Psoas muscle (tissue), 8 donors: ENCODE measurements around the gene TMEM94. TPM values are rescaled to one million over a fixed set of nuclear protein-coding genes. Genes with fewer than 3 reads are reported as not detected.

Experiments
- ATAC-seq, 4 donors: fragments of 200-7000 bp; cut with Tn5 transposase; one replicate each; pipeline ENCODE4 v1.9.1; 2020; ENCODE audit warnings: moderate library complexity in 3 of 4, mild to moderate bottlenecking in 2 of 4
- DNase-seq, 2 donors: peaks; one replicate each; pipeline ENCODE4 v3.0.0-alpha.2; 2020
- H3K27ac ChIP-seq: fragments of 200-600 bp; one replicate; pipeline ENCODE4 v1.8.0; 2022
- H3K27me3 ChIP-seq, 3 donors: fragments of 200-600 bp in 1 of 3; one replicate each; pipeline versions ENCODE4 v1.6.1 to v1.8.0; 2013 to 2022; ENCODE audit warnings: low read length in 2 of 3, mild to moderate bottlenecking in 2 of 3, moderate library complexity in 1 of 3; ENCODE audit not compliant: insufficient read depth in 3 of 3
- H3K36me3 ChIP-seq, 2 donors: fragments of 200-600 bp in 1 of 2; one replicate each; pipeline versions ENCODE4 v1.6.1 to v1.8.0; 2013 to 2022; ENCODE audit warnings: low read depth in 1 of 2, mild to moderate bottlenecking in 1 of 2, moderate library complexity in 1 of 2; ENCODE audit not compliant: insufficient read depth in 1 of 2
- H3K4me1 ChIP-seq: fragments of 200-600 bp; one replicate; pipeline ENCODE4 v1.8.0; 2022
- H3K4me3 ChIP-seq: fragments of 200-600 bp; one replicate; pipeline ENCODE4 v1.8.0; 2022; ENCODE audit warnings: mild to moderate bottlenecking
- H3K9me3 ChIP-seq: fragments of 200-600 bp; one replicate; pipeline ENCODE4 v1.8.0; 2022
- WGBS, 3 donors: extraction: QIAGEN DNeasy Blood & Tissue Kit; methylation state at CpG; one replicate each; pipeline versions ENCODE4 v1.1.6 to v1.1.7; 2013; 5-methylcytosine and 5-hydroxymethylcytosine counted together
- intact Hi-C, 2 donors: fragments of 100-400 bp; cut with DNase I; formaldehyde crosslinking; loops; one replicate each; pipeline versions ENCODE4 v1.11.0 to v1.14.2; 2022
- polyA plus RNA-seq, 3 donors: library from polyadenylated mRNA; stranded (reverse); fragments of 200-250 nt; gene quantifications; one replicate each; pipeline ENCODE4 v1.2.3, GENCODE V29; 2013
- total RNA-seq, 4 donors: library from RNA; stranded (reverse); fragmentation: NEBNext Ultra II Directional in 2 of 4; extraction: Animal tissue kit (Norgen Biotek cat#: 25700) in 2 of 4; gene quantifications; one replicate each; pipeline versions ENCODE4 v1.2.1 to v1.2.4, GENCODE V29; 2021 to 2023
- TF ChIP-seq, protein P1 (sequence below): fragments of 200-600 bp; IDR thresholded peaks from one replicate; pipeline ENCODE4 v1.8.0; 2022; ENCODE audit warnings: antibody characterized with exemption
- donor health status: healthy with polysubstance abuse.
- donor health status: DM: no; HTN: no; CAD: no; lungs with moderate emphysema.
- donor health status: Bipolar disorder and iron deficiency.
- donor health status: healthy.
- donor health status: DM: yes; HTN: yes; CAD: no.
- donor health status: DM: no; HTN: no; CAD: no.
- donor health status: DM: no; HTN: no; CAD: no.
- donor health status: DM: yes; HTN: yes; CAD: no.

TMEM94 gene
- total and polyA plus RNA-seq, 7 donors: 18.7 to 64.3 (median 47.5) TPM

DNA sequence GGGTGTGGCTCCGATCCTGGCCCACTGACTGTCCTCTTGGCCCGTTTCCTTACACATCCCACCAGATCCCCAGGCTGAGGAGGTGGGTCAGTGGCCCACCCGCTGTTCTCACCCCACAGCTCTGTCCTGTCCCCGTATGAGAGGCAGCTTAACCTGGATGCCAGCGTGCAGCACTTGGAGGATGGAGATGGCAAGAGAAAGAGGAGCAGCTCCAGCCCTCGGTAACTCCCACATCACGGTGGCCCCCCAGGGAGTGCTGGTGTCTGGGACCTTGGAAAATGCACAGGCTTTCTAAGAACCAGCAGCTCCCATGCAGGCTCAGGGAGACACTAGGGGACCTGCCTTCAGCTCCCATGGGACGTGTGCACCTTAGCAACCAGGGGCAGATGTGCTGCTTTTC lies 64.9 kb downstream of the TMEM94 start:
- WGBS, 3 donors: 85 to 89% (median 86%) methylated on average over 8 of the region's 8 CpGs

DNA sequence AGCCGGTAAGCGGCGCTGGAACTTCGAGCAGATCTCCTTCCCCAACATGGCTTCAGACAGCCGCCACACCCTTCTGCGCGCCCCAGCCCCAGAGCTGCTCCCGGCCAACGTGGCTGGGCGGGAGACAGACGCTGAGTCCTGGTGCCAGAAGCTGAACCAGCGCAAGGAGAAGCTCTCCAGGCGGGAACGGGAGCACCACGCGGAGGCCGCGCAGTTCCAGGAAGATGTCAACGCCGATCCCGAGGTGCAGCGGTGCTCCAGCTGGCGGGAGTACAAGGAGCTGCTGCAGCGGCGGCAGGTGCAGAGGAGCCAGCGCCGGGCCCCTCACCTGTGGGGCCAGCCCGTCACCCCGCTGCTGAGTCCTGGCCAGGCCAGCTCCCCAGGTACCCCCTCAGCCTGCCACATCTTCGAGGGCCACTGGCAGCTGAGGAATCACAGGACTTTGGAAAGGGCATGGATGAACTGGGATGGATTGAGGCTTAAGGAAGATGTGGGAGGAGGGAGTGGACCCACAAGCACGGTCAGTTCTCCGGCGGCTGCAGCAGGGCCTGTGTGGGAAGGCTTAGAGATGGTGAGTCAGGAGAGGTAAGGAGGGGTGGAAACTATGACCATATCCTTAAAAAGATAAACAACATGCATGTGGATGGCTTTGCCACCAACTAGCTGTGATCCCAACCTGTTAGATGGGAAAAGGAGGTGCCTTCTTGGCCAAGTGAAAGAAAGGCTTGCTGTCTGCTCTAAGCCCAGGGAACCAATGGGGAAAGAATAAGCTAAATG lies 65.7 kb downstream of the TMEM94 start:
- ATAC-seq (no peak), DNase-seq (no peak)
- WGBS, 3 donors: 89 to 93% (median 91%) methylated on average over 33 of the region's 33 CpGs
- Histone ChIP-seq H3K36me3 (peaks cover 2 to 50% of the 10 kb centered on the region in 2 donors), H3K27ac (no peak overlapping the region), H3K4me3 (no peak overlapping the region), H3K27me3 (peaks cover 0 to 12% (median 0%) of the 10 kb centered on the region in 3 donors), H3K4me1 (peaks cover 19% of the 10 kb centered on the region), H3K9me3 (no peaks in the 10 kb centered on the region)
- intact Hi-C loops: no loop called here
- TF ChIP-seq, protein P1, sequence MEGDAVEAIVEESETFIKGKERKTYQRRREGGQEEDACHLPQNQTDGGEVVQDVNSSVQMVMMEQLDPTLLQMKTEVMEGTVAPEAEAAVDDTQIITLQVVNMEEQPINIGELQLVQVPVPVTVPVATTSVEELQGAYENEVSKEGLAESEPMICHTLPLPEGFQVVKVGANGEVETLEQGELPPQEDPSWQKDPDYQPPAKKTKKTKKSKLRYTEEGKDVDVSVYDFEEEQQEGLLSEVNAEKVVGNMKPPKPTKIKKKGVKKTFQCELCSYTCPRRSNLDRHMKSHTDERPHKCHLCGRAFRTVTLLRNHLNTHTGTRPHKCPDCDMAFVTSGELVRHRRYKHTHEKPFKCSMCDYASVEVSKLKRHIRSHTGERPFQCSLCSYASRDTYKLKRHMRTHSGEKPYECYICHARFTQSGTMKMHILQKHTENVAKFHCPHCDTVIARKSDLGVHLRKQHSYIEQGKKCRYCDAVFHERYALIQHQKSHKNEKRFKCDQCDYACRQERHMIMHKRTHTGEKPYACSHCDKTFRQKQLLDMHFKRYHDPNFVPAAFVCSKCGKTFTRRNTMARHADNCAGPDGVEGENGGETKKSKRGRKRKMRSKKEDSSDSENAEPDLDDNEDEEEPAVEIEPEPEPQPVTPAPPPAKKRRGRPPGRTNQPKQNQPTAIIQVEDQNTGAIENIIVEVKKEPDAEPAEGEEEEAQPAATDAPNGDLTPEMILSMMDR: no peak

More for the DNA sequence above, 64.9 kb downstream of the TMEM94 start:
- DNase-seq (no peak), ATAC-seq (no peak)
- intact Hi-C loops: no loop called here
- H3K9me3 ChIP-seq: no peaks in the 10 kb centered on the region
- H3K4me1 ChIP-seq: peaks cover 15% of the 10 kb centered on the region
- TF ChIP-seq, protein P1: no peak
- H3K27ac ChIP-seq: no peak overlapping the region
- H3K36me3 ChIP-seq: peaks cover 2 to 50% of the 10 kb centered on the region in 2 donors
- H3K4me3 ChIP-seq: no peak overlapping the region
- peaks cover 0 to 5% (median 0%) of the 10 kb centered on the region in 3 donors for H3K27me3 ChIP-seq

DNA sequence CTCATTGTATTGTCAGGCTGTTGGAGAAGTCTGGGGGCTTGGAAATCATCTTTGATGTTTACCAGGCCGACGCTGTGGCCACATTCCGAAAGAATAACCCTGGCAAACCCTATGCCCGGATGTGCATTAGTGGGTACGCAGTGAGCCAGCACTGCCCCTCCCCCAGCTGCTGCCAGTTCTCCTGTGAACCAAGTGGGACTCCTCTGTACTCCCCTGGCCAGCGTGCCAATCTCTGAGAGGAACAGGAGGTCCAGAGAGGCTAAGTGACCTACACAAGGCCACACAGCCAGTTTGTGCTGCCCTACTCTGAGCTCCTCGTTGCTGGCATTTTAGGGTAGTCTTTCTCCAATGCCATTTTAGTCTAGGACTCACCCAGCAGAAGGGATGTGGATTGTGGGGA lies 67.2 kb downstream of the TMEM94 start:
- WGBS, 3 donors: 89 to 94% (median 92%) methylated on average over 7 of the region's 7 CpGs
- intact Hi-C loops: no loop called here
- Histone ChIP-seq H3K36me3 (peaks cover 2 to 42% of the 10 kb centered on the region in 2 donors), H3K27ac (no peak overlapping the region), H3K4me1 (peaks cover 10% of the 10 kb centered on the region), H3K4me3 (no peak overlapping the region), H3K9me3 (no peaks in the 10 kb centered on the region), H3K27me3 (peaks cover 0 to 12% (median 0%) of the 10 kb centered on the region in 3 donors)
- TF ChIP-seq, protein P1: no peak
- ATAC-seq (no peak), DNase-seq (no peak)

DNA sequence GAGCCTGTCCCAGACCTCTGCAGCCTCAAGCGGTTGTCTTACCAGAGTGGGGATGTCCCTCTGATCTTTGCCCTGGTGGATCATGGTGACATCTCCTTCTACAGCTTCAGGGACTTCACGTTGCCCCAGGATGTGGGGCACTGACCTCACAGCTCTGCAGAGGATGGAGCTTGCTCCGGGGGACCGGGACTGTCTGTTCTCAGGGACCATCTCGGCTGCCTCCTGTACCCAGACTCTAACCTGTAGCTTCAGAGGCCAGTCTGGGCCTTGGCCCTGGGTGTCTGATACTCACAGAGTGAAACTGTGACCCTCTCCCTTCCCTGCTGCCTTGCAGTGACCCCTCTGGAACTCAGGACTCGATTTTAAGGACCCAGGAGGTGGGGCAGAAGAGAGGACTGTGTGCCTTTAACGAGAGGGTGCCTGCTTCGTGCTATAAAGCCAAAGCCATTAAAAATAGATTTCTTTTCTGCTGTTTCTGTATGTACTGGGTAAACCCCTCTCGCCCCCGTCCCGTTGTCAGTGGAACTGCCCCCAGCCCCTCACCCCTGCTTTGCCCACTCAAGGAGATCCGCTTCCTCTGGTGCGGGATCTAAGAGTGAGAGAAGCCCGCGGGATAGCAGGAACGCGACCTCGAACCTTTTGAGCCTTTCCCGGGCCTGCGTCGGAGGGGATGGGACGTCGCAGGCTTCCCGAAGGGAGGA lies 68.0 kb downstream of the TMEM94 start:
- intact Hi-C loops: no loop called here
- H3K27me3 ChIP-seq: peaks cover 0 to 12% (median 0%) of the 10 kb centered on the region in 3 donors
- H3K27ac ChIP-seq: no peak overlapping the region
- no peak for ATAC-seq
- peaks cover 2 to 36% of the 10 kb centered on the region in 2 donors for H3K36me3 ChIP-seq
- H3K4me3 ChIP-seq: peak overlapping the region; percentile 72
- DNase-seq: no peak
- TF ChIP-seq, protein P1: no peak
- H3K9me3 ChIP-seq: no peaks in the 10 kb centered on the region
- peaks cover 10% of the 10 kb centered on the region for H3K4me1 ChIP-seq
- WGBS, 3 donors: 30 to 45% (median 34%) methylated on average over 19 to 24 of the region's 24 CpGs
